Skeletal muscle satellite cell (primary cell): ENCODE data around the gene CKMT2. TPM values are rescaled to one million over a fixed set of nuclear protein-coding genes. Genes with fewer than 3 reads are reported as not detected.

Experiments
- H3K27me3 ChIP-seq: 2 replicates; pipeline ENCODE4 v1.7.0; 2013; ENCODE audit warnings: low read length; ENCODE audit not compliant: control insufficient read depth, insufficient read depth
- H3K36me3 ChIP-seq: 2 replicates; pipeline ENCODE4 v1.7.0; 2013; ENCODE audit warnings: mild to moderate bottlenecking, control low read depth, low read length; ENCODE audit not compliant: insufficient read depth
- H3K4me1 ChIP-seq: 2 replicates; pipeline ENCODE4 v1.7.0; 2013; ENCODE audit warnings: low read length; ENCODE audit not compliant: control insufficient read depth, insufficient read depth
- H3K4me2 ChIP-seq: 2 replicates; pipeline ENCODE4 v1.7.0; 2013; ENCODE audit warnings: mild to moderate bottlenecking, low read length
- H3K4me3 ChIP-seq: 2 replicates; pipeline ENCODE4 v1.7.0; 2013; ENCODE audit warnings: low read length
- H3K9ac ChIP-seq: 2 replicates; pipeline ENCODE4 v1.7.0; 2013; ENCODE audit warnings: mild to moderate bottlenecking, low read depth, low read length, moderate library complexity
- H3K9me3 ChIP-seq: replicated peaks from 2 replicates; pipeline ENCODE4 v1.7.0; 2013; ENCODE audit warnings: mild to moderate bottlenecking, control low read depth, low read length
- small RNA-seq: library from RNA; depleted of rRNA; stranded (forward); fragments of <200 nt; gene quantifications from one replicate; pipeline ENCODE3, GENCODE V24; 2012

CKMT2 gene

GRCh38 chr5:81313686-81314085, 80.6 kb downstream of the CKMT2 start:
- Histone ChIP-seq H3K9ac (no peak overlapping the region), H3K36me3 (peaks cover 32% of the 10 kb centered on the region), H3K27me3 (no peaks in the 10 kb centered on the region), H3K4me2 (no peak overlapping the region), H3K4me1 (peaks cover 9% of the 10 kb centered on the region), H3K4me3 (no peak overlapping the region), H3K9me3 (no peaks in the 10 kb centered on the region)

- peaks cover 32% of the 10 kb centered on the region for H3K36me3 ChIP-seq
These were observed 81.5 kb downstream of the CKMT2 start for GRCh38 chr5:81314581-81314980.

GRCh38 chr5:81315336-81315735, 82.2 kb downstream of the CKMT2 start:
- Histone ChIP-seq H3K4me2 (no peak overlapping the region), H3K9ac (no peak overlapping the region), H3K9me3 (no peaks in the 10 kb centered on the region), H3K36me3 (peaks cover 32% of the 10 kb centered on the region), H3K27me3 (no peaks in the 10 kb centered on the region), H3K4me3 (no peak overlapping the region), H3K4me1 (peaks cover 9% of the 10 kb centered on the region)

More at GRCh38 chr5:81314581-81314980, 81.5 kb downstream of the CKMT2 start:
- H3K9ac ChIP-seq: no peak overlapping the region
- H3K9me3 ChIP-seq: no peaks in the 10 kb centered on the region
- no peak overlapping the region for H3K4me2 ChIP-seq
- no peak overlapping the region for H3K4me3 ChIP-seq
- no peaks in the 10 kb centered on the region for H3K27me3 ChIP-seq
- H3K4me1 ChIP-seq: peaks cover 9% of the 10 kb centered on the region

GRCh38 chr5:81315830-81316229, 82.7 kb downstream of the CKMT2 start:
- Histone ChIP-seq H3K4me1 (peaks cover 9% of the 10 kb centered on the region), H3K4me3 (no peak overlapping the region), H3K27me3 (no peaks in the 10 kb centered on the region), H3K9ac (no peak overlapping the region), H3K4me2 (no peak overlapping the region), H3K9me3 (no peaks in the 10 kb centered on the region), H3K36me3 (peaks cover 28% of the 10 kb centered on the region)

Small RNAs within 50 kb of the gene (small RNA-seq; reads per million reads assigned to genes)
- gene AC026436.1: not detected
